Stimulated activated CD4-positive, alpha-beta T cell treated with anti-CD3 and anti-CD28 coated beads, TNF-alpha, amount 100 ng/mL, for 48 hours (primary cell): ENCODE data around the gene TMPRSS6.

Experiments
- DNase-seq, 3 donors: peaks; one replicate each; pipeline ENCODE4 v3.0.0-alpha.2; 2020; ENCODE audit warnings: low read depth in 3 of 3

Gene TMPRSS6

DNA sequence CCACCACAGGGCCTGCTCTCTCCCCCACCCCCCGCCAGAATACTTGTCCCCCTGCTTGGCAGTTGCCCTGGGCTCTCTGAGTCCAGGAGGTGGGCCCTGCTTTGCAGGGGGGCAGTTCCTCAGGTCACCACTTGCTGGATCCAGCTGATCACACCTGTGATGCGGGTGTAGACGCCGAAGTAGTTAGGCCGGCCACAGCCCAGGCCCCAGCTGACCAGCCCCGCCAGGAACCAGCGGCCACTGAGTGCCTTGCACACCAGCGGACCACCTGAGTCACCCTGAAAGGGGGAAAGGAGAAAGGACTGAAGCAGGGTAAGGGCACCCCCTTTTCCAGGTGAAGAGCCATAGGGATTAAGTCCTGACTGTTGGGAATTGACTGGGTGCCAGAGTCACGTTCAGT lies 43.6 kb downstream of the TMPRSS6 start:
- DNase-seq = no peak

DNA sequence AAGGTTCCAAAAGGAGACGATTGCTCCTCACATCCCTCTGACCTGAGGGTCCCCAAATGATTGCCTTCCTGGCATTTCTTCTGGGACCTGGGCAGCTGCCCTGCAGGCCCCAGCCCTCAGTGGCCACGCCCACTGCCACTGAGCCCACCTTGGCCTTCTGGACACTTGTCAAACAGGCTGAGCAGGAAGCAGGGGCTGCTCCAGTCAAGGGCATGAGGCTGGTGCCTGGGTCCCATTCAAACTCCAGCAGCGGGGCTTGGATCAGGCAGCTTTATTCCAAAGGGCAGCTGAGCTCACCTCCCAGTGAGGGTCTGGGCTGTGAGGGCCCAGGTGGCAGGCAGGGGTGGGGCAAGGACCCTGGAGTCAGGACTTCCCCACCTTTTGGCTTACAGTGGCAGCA lies 44.3 kb downstream of the TMPRSS6 start:
- DNase-seq = no peak

DNA sequence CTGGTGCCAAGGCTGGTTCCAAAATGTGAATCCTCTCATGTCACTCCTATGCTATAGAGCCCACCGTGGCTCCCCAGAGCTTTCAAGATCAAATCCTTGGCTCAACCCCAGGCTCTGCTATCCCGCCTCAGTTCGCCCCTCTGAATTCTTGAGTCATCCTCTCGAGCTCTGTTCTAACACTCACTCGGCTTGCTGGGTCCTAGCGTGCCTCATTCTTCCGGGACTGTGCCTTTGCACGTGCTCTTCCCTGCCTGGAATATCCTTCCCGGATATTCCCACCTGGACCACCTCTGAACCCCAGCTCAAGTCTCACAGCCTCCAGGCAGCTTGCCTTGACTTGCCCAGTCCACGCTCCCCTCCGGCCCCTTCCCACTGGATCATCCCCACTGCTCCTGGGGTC lies 45.0 kb downstream of the TMPRSS6 start:
- no peak for DNase-seq

DNA sequence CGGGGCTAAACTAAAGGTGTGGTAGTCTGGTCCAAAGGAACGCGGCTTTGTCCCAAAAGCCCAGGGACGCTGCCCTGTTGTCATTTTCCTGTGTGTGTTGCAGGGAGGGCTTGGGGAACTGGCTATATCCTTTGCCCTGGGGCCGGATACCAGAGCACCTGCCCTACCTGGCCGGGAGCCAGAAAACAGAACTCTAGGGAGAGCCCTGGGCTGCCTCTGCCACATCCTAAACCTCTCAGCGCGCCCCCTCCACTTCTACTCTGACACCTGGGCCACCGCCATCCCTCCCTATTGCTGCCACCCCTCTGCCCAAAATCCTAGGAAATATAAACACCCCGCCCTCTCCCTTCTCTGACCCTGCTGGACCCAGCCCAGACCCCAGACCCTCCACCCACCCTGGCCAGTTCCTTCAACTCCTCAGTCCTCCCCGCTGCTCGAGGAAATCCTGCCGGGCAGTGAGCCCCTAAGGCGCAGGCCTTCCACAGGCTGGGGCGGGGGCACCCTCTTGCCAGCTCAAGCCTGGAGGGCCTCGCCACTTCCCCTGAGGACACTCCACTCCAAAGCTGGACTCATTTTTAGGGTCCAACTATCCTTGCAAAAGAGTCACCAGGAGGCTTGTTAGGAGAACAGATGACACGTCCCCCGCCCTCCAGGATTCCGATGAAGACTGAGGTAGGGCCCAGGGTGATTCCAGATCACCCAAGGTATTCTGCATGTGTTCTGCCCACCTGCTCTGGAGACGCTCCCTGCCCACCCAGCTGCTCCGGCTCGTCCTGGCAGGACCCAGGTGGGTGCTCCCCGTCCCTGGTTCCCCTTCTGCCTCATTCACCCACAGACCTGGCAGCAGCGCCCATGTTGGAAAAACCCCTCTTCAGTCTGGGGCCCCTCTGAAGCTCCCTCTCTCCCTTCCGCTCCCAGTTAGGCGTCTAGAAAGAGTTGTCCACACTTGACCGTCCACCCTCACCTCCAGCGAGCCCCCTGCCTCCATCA lies 45.8 kb downstream of the TMPRSS6 start:
- no peak for DNase-seq

DNA sequence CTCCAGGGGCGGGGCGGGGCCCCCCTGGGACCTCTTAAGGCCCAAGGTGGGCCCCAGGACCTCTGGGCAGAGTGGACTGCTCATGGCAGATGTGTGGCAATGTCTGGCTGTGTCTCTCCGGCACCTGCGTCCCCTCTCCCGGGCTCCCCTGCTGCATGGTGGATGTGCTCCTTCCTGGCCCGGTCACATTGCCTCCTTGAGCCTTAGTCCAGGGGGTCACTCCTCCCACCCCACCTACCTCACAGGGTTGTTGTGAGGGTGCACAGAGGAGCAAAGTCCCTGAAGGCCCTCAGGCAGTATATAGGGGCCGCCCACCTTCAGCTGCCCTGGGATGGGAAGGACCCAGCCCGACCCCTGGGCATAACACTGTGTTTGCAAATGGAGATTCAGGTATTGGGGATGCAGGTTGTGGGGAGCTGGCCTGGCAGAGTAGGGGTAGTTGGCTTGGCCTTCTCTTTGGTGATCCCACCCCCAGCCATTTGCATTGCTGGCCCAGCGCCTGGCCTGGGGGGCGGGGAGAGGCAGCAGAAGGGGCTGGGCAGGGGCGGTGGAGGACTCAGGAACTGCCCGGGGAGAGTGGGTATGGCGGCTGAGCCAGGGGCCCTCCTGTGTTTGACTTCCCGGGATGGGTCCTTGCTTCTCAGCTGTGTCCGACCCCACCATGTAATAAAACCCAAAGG lies 46.7 kb downstream of the TMPRSS6 start:
- no peak for DNase-seq

DNA sequence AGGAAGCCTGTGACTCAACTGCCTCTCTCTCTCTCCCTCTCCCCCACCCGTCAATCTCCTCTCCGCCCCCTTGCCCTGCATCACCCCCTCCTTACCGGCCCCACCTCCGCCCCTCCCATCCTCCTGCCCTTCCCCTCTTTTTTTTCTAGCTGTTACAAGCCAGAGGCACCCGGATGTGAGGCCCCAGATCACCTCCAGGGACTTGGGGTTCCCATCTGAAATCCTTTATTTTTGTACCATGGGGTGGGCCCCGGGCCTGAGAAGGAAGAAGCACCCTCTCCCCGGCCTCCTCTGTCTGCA lies 47.2 kb downstream of the TMPRSS6 start:
- DNase-seq = no peak

DNA sequence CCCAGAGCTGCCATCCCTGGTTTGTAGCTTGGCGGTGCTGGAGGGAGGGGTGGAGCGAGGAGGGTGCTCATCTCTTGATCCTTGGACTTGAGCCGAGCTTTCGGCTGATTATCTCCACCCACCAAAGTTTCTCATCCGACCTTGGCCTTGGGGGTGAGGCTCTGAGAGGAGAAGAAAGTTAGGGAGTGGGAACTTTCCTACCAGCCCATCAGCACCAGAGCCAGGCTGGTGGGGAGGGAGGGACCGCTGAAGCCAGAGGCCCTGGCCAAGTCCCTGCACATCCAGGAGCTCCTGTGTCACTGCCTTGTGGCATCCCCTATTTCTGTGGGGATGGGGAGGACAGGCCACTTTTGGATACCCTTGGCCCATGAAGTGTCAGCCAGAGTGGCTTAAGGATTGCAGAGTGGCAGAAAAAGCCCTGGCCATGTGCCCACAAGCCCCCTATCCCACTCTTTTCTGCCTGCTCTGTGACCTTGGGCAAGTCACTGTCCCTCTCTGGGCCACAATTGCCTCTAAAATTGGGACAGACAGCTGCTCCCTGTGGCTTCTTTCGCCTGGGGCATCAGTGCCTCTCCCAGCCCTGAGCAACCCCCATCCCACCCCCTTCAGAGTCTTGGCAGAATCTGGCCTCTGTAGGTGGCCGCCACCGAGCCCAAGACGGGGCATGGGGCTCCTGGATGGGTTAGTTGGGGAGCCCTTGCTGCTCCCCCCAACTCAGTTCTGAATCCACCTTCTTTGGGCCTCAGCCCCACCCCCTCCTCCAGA lies 47.7 kb downstream of the TMPRSS6 start:
- DNase-seq = no peak

DNA sequence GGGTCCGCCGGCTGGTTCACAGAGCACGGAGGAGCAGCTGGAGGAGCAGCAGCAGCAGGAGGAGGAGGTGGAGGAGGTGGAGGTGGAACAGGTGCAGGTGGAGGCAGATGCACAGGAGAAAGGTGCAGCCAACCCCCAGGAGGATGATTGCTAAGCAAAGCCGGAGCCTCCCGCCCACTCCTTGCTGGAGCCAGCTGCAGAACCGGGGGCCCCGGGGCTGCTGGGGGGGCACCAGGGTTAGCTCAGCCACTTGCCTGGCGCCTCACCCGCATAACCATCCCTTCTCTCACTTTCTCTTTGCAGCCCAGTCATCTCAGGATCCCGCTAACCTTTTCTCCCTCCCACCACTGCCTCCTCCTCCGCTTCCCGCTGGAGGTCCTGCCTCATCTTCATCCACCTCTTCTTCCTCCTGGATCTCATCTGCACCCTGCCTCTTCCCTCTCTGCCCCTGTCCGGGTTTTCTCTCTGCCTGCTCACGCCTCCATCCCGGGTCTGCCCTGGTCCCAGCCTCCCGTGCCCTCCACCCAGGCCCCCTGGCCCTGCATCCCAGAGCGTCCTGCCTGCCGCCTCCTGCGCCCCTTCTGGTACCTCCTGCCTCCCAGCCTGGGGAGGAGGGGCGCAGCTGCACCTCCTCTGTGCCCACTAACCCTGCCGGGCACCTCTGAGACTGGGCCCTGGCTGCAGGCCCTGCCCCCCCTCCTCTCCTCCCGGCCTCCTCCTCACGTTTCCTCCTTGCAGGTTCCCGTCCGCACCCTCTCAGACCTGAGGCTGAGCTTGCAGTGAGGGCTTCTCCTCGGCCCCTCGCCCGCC lies 48.5 kb downstream of the TMPRSS6 start:
- DNase-seq = peak; percentile 40 to 68 (median 65)

DNA sequence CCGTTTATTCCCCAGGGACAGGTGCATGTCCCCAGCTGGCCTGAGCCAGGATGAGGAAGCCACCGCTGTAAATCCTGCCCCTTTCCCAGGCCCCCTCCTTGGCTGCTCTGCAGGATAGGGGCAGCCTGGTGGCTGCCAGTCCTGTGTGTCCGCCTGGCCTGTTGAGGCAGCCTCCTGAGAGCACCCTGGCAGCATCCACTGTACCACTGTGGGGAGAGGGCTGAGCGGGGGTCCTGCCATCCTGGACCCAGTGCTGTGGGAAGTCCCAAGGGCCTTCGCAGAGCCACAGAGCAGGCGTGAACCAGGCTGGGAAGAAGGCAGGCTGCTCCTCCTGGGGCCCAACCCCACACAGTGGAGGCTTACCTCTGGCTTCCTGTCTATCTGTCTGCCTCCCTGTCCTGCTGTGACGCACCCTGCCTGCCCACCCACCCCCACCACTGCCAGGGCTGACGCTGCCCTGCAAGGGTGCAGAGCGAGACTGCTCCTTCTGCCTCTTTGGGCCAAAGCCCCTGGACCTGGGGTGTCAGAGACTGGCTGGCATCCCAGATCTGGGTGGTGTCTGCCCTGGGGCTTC lies 49.5 kb downstream of the TMPRSS6 start:
- no peak for DNase-seq

DNA sequence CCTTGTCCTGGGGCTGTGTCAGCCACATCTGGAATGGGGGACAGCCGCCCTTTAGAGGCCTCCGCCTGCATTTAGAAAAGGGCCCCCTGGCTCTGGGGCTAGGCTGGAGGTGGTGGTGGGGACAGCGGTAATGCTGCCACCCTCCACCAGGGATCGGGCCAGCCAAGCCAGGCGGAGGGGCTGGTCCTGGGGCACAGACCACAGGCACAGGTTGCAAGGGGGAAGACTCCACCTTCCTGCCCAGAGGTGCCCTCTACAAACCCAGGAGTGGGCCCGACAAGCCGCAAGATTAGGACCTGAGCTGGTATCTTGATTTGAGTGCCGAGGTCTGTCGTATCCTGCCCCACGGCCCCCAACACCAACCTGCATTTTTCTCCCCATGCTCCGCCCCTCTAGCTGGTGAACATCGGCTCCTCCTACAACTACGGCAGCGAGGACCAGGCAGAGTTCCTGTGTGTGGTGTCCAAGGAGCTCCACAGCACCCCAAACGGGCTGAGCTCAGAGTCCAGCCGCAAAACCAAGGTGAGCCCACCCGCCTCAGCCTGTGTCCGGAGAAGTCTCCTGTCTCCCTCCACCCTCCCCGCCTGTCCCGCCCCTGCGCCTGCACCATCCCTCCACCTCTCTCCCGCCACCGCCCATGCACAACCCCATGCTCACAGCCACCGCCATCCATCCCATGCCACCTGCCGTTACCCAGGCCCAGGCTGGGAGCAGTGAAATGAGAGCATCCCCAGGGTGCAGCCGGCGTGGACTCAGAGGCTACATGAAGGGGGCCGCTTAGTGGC lies 50.4 kb downstream of the TMPRSS6 start:
- DNase-seq = no peak

DNA sequence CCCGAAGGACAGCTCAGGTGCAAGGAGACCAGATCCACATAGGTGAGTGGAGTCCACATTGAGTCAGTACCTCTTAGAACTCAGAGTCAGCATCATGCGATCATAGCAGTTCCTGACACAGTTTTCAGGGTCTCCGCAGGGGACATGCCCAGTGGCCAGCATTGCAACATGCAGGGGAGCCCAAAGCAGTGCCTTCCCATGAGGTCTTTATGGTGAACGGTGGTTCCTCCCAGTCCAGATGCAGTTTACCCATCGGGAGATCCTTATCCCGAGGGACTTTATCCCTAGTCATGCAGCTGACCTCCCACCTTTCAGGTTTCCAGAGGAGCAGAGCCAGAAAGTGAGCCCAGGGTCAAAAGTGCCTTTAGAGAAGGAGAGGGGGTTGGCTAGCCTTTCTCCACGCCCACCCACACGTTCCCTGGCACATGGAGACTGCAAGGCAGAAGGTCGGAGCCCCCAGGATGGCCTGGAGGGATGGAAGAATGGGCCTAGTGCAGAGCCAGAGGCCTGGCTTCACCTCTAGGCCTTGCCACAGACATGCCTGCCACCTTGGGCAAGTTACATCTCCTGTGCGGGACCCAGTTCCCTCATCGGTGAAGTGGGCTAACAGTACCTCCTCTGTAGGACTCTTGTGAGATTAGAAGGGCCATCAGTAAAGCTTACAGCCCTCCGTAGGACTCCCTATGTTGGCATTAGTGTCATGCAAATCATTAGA lies 51.6 kb downstream of the TMPRSS6 start:
- DNase-seq = no peak

DNA sequence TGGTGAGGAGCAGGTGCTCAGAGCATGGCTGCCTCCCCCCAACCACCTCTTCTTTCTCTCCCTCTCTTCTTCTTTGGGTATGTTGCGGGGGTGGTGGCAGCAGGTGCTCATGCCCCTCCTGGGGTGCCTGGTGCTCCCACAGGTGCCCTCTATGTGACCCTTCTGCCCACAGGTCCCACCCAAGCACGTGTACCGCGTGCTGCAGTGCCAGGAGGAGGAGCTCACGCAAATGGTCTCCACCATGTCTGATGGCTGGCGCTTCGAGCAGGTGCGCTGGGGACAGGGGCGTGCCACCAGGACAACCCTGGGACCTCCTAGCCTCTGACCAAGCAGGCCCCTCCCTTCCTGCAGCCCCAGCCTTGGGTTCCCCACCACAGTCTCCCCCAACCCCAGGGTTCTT lies 52.3 kb downstream of the TMPRSS6 start:
- DNase-seq = no peak

DNA sequence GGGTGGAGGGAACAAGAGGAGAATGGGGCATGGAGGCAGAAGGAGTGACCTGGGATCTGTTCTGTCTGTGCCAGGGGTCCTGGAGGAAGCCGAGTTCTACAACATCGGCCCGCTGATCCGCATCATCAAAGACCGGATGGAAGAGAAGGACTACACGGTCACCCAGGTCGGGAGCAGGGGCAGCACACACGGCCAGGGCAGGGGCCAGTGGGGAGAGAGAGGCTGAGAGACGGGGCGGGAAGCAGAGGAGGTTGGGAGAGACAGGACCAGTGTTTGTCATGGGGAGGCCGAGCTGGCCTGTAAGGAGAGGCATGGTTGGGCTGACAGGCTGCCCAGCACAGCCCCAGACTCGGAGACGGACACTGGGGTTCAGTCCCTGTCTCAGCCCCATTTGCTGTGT lies 53.3 kb downstream of the TMPRSS6 start:
- DNase-seq = no peak

DNA sequence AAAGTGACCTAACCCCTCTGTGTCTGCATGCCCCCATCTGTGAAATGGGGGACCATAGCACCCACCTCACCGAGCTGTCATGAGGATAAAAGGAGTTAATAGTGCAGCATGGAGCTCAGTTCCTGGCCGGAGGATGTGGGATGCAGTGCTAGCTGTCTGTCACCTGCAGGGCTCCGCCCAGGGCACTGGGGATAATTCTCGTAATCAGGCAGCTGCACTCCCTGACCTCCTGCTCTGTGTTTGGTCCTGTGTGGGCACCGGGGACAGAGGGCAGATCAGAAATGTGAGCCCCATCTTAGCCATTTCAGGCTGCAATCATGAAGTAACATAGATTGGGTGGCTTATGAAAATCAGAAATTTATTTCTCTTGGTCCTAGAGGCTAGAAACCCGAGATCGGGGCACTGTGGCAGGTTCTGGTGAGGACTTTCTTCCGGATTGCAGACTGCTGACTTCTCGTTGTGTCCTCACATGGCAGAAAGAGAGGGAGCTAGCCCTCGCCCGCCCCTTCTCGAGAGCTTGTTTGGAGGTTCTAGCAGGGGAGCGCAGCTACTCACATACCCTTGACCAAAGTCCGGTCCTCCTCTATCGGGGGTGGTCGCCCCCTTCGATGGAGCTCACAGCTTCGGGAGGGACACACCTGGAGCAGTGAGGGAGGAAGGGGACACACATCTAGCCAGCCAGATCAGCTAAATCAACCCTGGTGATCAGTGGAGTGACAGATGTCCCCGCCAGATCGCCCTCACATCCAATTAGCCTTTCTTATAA lies 54.7 kb downstream of the TMPRSS6 start:
- DNase-seq = no peak

DNA sequence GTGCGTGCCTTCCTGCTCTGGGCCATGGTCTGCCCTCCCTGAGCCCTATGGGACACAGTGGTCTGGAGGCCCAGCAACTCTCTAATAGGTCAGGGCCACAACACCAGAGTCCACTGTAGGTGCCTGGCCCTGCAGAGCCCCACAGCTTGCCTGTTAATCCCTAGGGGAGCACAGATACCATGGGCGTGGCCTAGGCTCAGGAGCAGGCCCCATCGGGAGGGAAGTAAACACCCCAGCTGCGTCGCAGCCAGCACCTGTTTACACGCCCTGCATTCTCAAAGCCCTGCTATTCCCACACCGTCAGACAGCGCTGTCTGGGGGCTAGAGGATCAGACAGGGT lies 55.5 kb downstream of the TMPRSS6 start:
- DNase-seq = no peak

DNA sequence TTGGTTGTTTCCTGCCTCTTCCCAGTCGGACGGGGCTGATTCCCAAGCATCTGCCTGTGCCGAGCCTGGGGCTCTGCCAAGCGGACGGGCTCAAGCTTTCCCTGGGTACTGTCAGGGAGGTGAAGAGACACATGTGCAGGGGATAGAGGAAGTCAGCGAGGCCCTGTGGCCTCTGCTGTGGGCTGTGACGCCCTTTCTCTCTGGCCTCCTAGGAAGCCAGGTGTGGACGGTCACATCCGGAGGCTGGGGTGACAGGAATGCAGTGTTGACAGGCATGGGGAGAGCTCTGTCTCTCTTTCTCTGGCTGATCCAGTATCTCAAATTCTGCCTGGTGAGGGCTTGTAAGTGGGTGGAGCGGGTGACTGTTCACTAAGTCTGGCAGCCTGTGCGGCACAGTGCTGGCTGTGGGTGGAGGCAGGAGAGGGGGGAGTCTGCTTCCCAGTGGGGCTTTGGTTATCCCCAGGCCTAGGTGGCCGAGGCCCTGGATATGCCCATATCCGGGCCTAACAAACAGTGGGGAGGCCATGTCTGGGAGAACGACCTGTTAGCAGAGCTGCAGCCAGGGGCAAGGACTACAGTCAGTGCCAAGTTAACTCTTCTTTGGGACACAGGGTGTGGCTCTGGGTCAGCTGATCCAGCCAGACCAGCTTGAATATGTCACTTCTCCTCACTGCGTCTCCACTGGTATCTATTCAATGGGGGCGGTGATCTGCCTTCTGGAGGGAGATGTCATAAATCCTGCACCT lies 56.0 kb downstream of the TMPRSS6 start:
- no peak for DNase-seq

DNA sequence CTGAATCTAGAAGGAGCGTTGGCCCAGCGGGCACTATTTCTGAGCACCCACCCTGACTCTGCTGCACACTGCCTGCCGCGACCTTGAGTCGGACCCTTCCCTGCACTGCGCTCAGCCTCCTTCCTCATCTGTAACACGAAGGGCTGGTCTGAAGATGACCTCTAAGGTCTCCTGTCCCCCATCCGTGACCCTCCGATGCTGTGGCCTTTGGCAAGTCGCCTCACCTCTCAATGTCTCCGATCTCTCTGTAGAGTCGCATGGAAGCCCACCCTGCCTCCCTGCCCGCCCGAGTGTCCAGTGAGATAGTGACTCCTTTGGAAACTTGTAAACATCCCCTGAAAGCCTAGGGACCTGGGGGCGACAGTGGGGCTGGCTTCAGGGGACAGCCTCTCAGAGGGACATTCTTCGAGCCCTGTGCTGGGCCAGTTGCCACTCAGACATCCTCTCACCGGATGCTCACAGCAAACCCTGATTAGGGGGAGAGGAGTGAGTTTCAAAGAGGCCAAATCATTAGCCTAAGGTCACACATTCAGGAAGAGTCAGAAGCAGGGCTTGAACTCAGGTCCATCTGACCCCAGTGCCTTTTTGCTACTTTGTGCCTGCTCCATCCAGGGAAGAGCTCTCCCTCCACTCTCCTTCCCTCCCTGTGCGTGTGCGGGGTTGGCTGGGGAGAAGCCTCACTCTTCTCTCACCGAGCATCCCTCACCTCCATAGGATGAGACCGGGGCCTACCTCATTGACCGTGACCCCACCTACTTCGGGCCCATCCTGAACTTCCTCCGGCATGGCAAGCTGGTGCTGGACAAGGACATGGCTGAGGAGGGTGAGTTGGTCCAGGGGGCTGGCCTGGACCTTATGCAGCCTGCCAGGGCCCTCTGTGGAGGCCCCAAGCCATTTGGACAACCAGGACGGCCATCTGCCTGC lies 56.9 kb downstream of the TMPRSS6 start:
- no peak for DNase-seq
